ENCODE data around the gene MEIOSIN. TPM values are rescaled to one million over a fixed set of nuclear protein-coding genes. Genes with fewer than 3 reads are reported as not detected.

Gene MEIOSIN
- total RNA-seq, 1 experiment from 2014 or later: not detected

GRCh38 chr19:45705710-45706415, 27.4 kb upstream of the MEIOSIN start:
- Mint-ChIP-seq H3K9me3 (ENCODE audit: low read depth, unreplicated experiment) (no peaks in the 10 kb centered on the region), H3K27me3 (ENCODE audit: unreplicated experiment) (no peaks in the 10 kb centered on the region), H3K4me1 (ENCODE audit: low read depth, unreplicated experiment) (no peaks in the 10 kb centered on the region), H3K4me3 (ENCODE audit: low read depth, unreplicated experiment) (no peak overlapping the region), H3K27ac (ENCODE audit: unreplicated experiment) (no peak overlapping the region), H3K36me3 (ENCODE audit: insufficient read depth, unreplicated experiment) (peaks cover 56% of the 10 kb centered on the region)
- BruUV-seq (replicated peaks): no TSS peak
- no peak for DNase-seq
- CTCF ChIA-PET: interaction anchor here (0.6 to 0.9 kb wide), 2 partner anchors 10 to 13 kb away, joined by 3 read pairs; partner anchors contain the start of gene QPCTL
- intact Hi-C loops (cut with micrococcal nuclease; ENCODE audit: unreplicated experiment): no loop called here
- TF ChIP-seq CTCF (IDR thresholded peaks at IDR 0.05; ENCODE audit: unreplicated experiment): no peak

GRCh38 chr19:45710356-45711130, 22.7 kb upstream of the MEIOSIN start:
- Mint-ChIP-seq H3K36me3 (ENCODE audit: insufficient read depth, unreplicated experiment) (peaks cover 64% of the 10 kb centered on the region), H3K4me3 (ENCODE audit: low read depth, unreplicated experiment) (no peak overlapping the region), H3K27me3 (ENCODE audit: unreplicated experiment) (no peaks in the 10 kb centered on the region), H3K4me1 (ENCODE audit: low read depth, unreplicated experiment) (peaks cover under 1% of the 10 kb centered on the region), H3K27ac (ENCODE audit: unreplicated experiment) (peak overlapping the region; percentile 7), H3K9me3 (ENCODE audit: low read depth, unreplicated experiment) (no peaks in the 10 kb centered on the region)
- TF ChIP-seq CTCF (IDR thresholded peaks at IDR 0.05; ENCODE audit: unreplicated experiment): no peak
- intact Hi-C loops (cut with micrococcal nuclease; ENCODE audit: unreplicated experiment): no loop called here
- DNase-seq: no peak
- CTCF ChIA-PET: interaction anchor here (0.7 kb wide), 1 partner anchor 13 kb away, joined by 4 read pairs; no protein-coding TSS in a partner anchor
- BruUV-seq (replicated peaks): no TSS peak

- H3K4me3 Mint-ChIP-seq (ENCODE audit: low read depth, unreplicated experiment): no peak overlapping the region
- no peaks in the 10 kb centered on the region for H3K27me3 Mint-ChIP-seq (ENCODE audit: unreplicated experiment)
- peaks cover 12% of the 10 kb centered on the region for H3K4me1 Mint-ChIP-seq (ENCODE audit: low read depth, unreplicated experiment)
- H3K27ac Mint-ChIP-seq (ENCODE audit: unreplicated experiment): no peak overlapping the region
- BruUV-seq (replicated peaks): no TSS peak
- H3K9me3 Mint-ChIP-seq (ENCODE audit: low read depth, unreplicated experiment): no peaks in the 10 kb centered on the region
- TF ChIP-seq CTCF (IDR thresholded peaks at IDR 0.05; ENCODE audit: unreplicated experiment): no peak
- H3K36me3 Mint-ChIP-seq (ENCODE audit: insufficient read depth, unreplicated experiment): peaks cover 69% of the 10 kb centered on the region
- intact Hi-C loops (cut with micrococcal nuclease; ENCODE audit: unreplicated experiment): no loop called here
- CTCF ChIA-PET: no interaction called here
- DNase-seq: no peak
These were observed 21.2 kb upstream of the MEIOSIN start for GRCh38 chr19:45711851-45712698.

- Mint-ChIP-seq H3K4me1 (ENCODE audit: low read depth, unreplicated experiment) (peaks cover 15% of the 10 kb centered on the region), H3K27me3 (ENCODE audit: unreplicated experiment) (no peaks in the 10 kb centered on the region), H3K4me3 (ENCODE audit: low read depth, unreplicated experiment) (no peak overlapping the region), H3K9me3 (ENCODE audit: low read depth, unreplicated experiment) (no peaks in the 10 kb centered on the region), H3K36me3 (ENCODE audit: insufficient read depth, unreplicated experiment) (peaks cover 71% of the 10 kb centered on the region), H3K27ac (ENCODE audit: unreplicated experiment) (no peak overlapping the region)
- DNase-seq: no peak
- BruUV-seq (replicated peaks): no TSS peak
- TF ChIP-seq CTCF (IDR thresholded peaks at IDR 0.05; ENCODE audit: unreplicated experiment): no peak
- intact Hi-C loops (cut with micrococcal nuclease; ENCODE audit: unreplicated experiment): no loop called here
- CTCF ChIA-PET: no interaction called here
These were observed 20.6 kb upstream of the MEIOSIN start for GRCh38 chr19:45712699-45713067.
